ENCODE results near the gene YIF1B.
"Not testable (repeated sequence)": the region's sequence is repeated elsewhere in the genome, so short reads cannot be mapped to it uniquely, and the experiment has no call there.

The YIF1B gene

GRCh38 chr19:38315657-38316476, at the start of gene YIF1B:
TSS of gene YIF1B (minus strand) at chr19:38315947. CDS start at chr19:38315917, 30 bp downstream.
- peak; percentile 99 for DNase-seq

- not testable (repeated sequence) for DNase-seq
Measured at GRCh38 chr19:38362946-38363688, 47.4 kb upstream of the YIF1B start.

- DNase-seq: peak; percentile 93
Measured at GRCh38 chr19:38362076-38362945, 46.6 kb upstream of the YIF1B start.

- peak; percentile 97 for DNase-seq
Measured at GRCh38 chr19:38361633-38362075, 45.9 kb upstream of the YIF1B start.

GRCh38 chr19:38360839-38361631, 45.3 kb upstream of the YIF1B start:
- DNase-seq: no peak

GRCh38 chr19:38360351-38360750, 44.6 kb upstream of the YIF1B start:
- no peak for DNase-seq

GRCh38 chr19:38359242-38360021, 43.7 kb upstream of the YIF1B start:
- no peak for DNase-seq

- no peak for DNase-seq
Measured at GRCh38 chr19:38358071-38358470, 42.3 kb upstream of the YIF1B start.

GRCh38 chr19:38355728-38356725, 40.3 kb upstream of the YIF1B start:
- DNase-seq: no peak

- no peak for DNase-seq
Measured at GRCh38 chr19:38352611-38353010, 36.9 kb upstream of the YIF1B start.

GRCh38 chr19:38351865-38352395, 36.2 kb upstream of the YIF1B start:
- DNase-seq: no peak

GRCh38 chr19:38350883-38351282, 35.1 kb upstream of the YIF1B start:
- DNase-seq: no peak

- DNase-seq: no peak
Measured at GRCh38 chr19:38346837-38347236, 31.1 kb upstream of the YIF1B start.

- no peak for DNase-seq
Measured at GRCh38 chr19:38340927-38341326, 25.2 kb upstream of the YIF1B start.

- peak; percentile 85 for DNase-seq
Measured at GRCh38 chr19:38339011-38339410, 23.3 kb upstream of the YIF1B start.

- no peak for DNase-seq
Measured at GRCh38 chr19:38337360-38337653, 21.6 kb upstream of the YIF1B start.

GRCh38 chr19:38336638-38337359, 21.1 kb upstream of the YIF1B start:
- DNase-seq: peak; percentile 98

- peak; percentile 98 for DNase-seq
Measured at GRCh38 chr19:38335949-38336637, 20.3 kb upstream of the YIF1B start.

- no peak for DNase-seq
Measured at GRCh38 chr19:38333245-38333644, 17.5 kb upstream of the YIF1B start.

Measured in islet precursor cell (in vitro differentiated cells).